ENCODE measurements around the gene TOLLIP. TPM values are rescaled to one million over a fixed set of nuclear protein-coding genes. Genes with fewer than 3 reads are reported as not detected.

The TOLLIP gene
- total and polyA plus RNA-seq, 9 of the 15 experiments (the other 6 are each of a cell fraction or from before 2014, with no cell fraction given) = 0.23 to 22.8 (median 7.1) TPM

DNA sequence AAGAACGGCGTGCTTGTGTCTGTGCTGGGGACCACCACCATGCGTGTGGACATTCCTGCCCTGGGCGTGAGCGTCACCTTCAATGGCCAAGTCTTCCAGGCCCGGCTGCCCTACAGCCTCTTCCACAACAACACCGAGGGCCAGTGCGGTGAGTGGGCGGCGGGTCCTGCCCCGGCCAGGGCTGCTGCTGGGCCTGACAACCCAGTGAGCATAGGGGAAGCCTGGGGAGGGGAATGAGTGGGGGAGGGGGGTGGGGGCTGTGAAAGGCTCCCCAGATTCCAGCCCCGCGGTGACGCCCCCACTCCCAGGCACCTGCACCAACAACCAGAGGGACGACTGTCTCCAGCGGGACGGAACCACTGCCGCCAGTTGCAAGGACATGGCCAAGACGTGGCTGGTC lies 54.7 kb downstream of the TOLLIP start:
- no peak overlapping the region for H3K9ac ChIP-seq (ENCODE audit: insufficient read depth in 1 of 2, low read depth in 2 of 2, low read length in 2 of 2)
- in situ Hi-C loops (cut with MboI) = no loop called here
- no peak overlapping the region for H3K27ac ChIP-seq (ENCODE audit: extremely low read depth, low read depth, low read length)
- no peak overlapping the region for H3K4me3 ChIP-seq
- H3K9me3 ChIP-seq (replicated peaks; ENCODE audit: control insufficient read depth, insufficient read depth, low read depth, low read length) = peaks cover 1% of the 10 kb centered on the region; the same call in 1 of the 2 replicates
- BruUV-seq (replicated peaks) = no TSS peak
- H3K27me3 ChIP-seq (ENCODE audit: control insufficient read depth in 2 of 2, insufficient read depth in 2 of 2, low read length in 2 of 2) = peaks cover 0 to 13% of the 10 kb centered on the region in 2 experiments; a peak in 2 of 5 replicates
- H3K36me3 ChIP-seq (ENCODE audit: control insufficient read depth, insufficient read depth, low read length) = no peaks in the 10 kb centered on the region
- H4K20me1 ChIP-seq (replicated peaks; ENCODE audit: control insufficient read depth, insufficient read depth, low read length) = no peaks in the 10 kb centered on the region; the same call in 1 of the 2 replicates
- H3K9me1 ChIP-seq (ENCODE audit: control insufficient read depth, insufficient read depth, low read length) = peaks cover 3% of the 10 kb centered on the region
- H3K4me1 ChIP-seq (replicated peaks in 1 of 2; ENCODE audit: control insufficient read depth in 2 of 2, insufficient read depth in 2 of 2, low read length in 2 of 2) = peaks cover 0 to 35% of the 10 kb centered on the region in 2 experiments; a peak in 3 of 5 replicates
- POLR2A ChIA-PET = interaction anchor here (0.6 kb wide), 1 partner anchor 84 kb away, joined by 4 read pairs; no protein-coding TSS in a partner anchor
- no peaks in the 10 kb centered on the region for H3K79me2 ChIP-seq (ENCODE audit: control insufficient read depth, insufficient read depth, low read length)
- intact Hi-C loops (cut with micrococcal nuclease) = no loop called here
- no peak for TF ChIP-seq MYNN (IDR thresholded peaks at IDR 0.05)
- no peak for TF ChIP-seq MYNN (CRISPR knock-in tag; IDR thresholded peaks at IDR 0.05)
- no peak for TF ChIP-seq ZNF77 (CRISPR knock-in tag; IDR thresholded peaks at IDR 0.05)
- TF ChIP-seq, protein P1, sequence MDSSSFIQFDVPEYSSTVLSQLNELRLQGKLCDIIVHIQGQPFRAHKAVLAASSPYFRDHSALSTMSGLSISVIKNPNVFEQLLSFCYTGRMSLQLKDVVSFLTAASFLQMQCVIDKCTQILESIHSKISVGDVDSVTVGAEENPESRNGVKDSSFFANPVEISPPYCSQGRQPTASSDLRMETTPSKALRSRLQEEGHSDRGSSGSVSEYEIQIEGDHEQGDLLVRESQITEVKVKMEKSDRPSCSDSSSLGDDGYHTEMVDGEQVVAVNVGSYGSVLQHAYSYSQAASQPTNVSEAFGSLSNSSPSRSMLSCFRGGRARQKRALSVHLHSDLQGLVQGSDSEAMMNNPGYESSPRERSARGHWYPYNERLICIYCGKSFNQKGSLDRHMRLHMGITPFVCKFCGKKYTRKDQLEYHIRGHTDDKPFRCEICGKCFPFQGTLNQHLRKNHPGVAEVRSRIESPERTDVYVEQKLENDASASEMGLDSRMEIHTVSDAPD (CRISPR knock-in tag; IDR thresholded peaks at IDR 0.05) = no peak
- no peak for TF ChIP-seq CCAR2 (IDR thresholded peaks at IDR 0.05; ENCODE audit: low read depth, low read length)
- no peak for TF ChIP-seq MCM2 (IDR thresholded peaks at IDR 0.05; ENCODE audit: low read depth)
- TF ChIP-seq LCOR (CRISPR knock-in tag; IDR thresholded peaks at IDR 0.05) = no peak
- no peak for TF ChIP-seq NCOA4 (IDR thresholded peaks at IDR 0.05; ENCODE audit: partially characterized antibody)
- no peak for TF ChIP-seq BRD4 (IDR thresholded peaks at IDR 0.05)
- no peak for TF ChIP-seq SIN3A (IDR thresholded peaks at IDR 0.05; ENCODE audit: borderline replicate concordance in 2 of 2, control insufficient read depth in 1 of 2, low read depth in 2 of 2, low read length in 2 of 2)
- no peak for TF ChIP-seq MCM7 (IDR thresholded peaks at IDR 0.05)
- CTCF ChIA-PET (ENCODE audit: low intra/inter-chr PET ratio) = no interaction called here
- 19% methylated on average over 9 of the region's 19 CpGs for WGBS (ENCODE audit: insufficient coverage, low coverage, missing lambda C conversion rate)
- ATAC-seq (no peak), FAIRE-seq (no peak), DNase-seq (ENCODE audit: extremely low read depth in 1 of 4, low spot score in 3 of 4) (no peak)
- no peak overlapping the region for H3K4me2 ChIP-seq (ENCODE audit: insufficient read depth, low read length)
- no peak overlapping the region for H2AFZ ChIP-seq (ENCODE audit: low read depth, low read length)

Measured in K562 (cell line).